ENCODE data around the gene PURA. TPM values are rescaled to one million over a fixed set of nuclear protein-coding genes. Genes with fewer than 3 reads are reported as not detected.

PURA gene
- total and polyA plus RNA-seq, 2 of the 13 experiments (the other 11 are each of a cell fraction or from before 2014, with no cell fraction given), result 2.0 to 5.0 TPM

GRCh38 chr5:140106101-140106500 is 7.8 kb upstream of the PURA start:
- ATAC-seq, result no peak
- Histone ChIP-seq H4K20me1 (ENCODE audit: insufficient read depth, low read length) (no peaks in the 10 kb centered on the region; the same call in 1 of the 2 replicates), H3K4me1 (ENCODE audit: insufficient read depth, low read length) (peaks cover 32% of the 10 kb centered on the region), H2AFZ (ENCODE audit: low read length) (no peak overlapping the region), H3K27ac (ENCODE audit: extremely low read length, insufficient read depth, low read length) (no peak overlapping the region), H3K79me2 (ENCODE audit: insufficient read depth, low read length) (peaks cover 27% of the 10 kb centered on the region), H3K27me3 (ENCODE audit: control insufficient read depth in 1 of 2, insufficient read depth in 2 of 2, low read length in 2 of 2) (no peaks in the 10 kb centered on the region; a peak in 1 of 5 replicates), H3K4me2 (ENCODE audit: low read depth, low read length) (peak overlapping the region; percentile 90; the same call in 1 of the 2 replicates), H3K36me3 (replicated peaks in 1 of 2; ENCODE audit: control insufficient read depth in 1 of 2, insufficient read depth in 2 of 2, low read length in 2 of 2) (no peaks in the 10 kb centered on the region), H3K9me3 (ENCODE audit: low read length) (no peaks in the 10 kb centered on the region), H3K4me3 (replicated peaks in 1 of 3; ENCODE audit: insufficient read depth in 1 of 3, low read depth in 2 of 3, low read length in 3 of 3) (no peak overlapping the region), H3K9ac (ENCODE audit: insufficient read depth, low read depth, low read length) (no peak overlapping the region)
- no TSS peak for BruUV-seq (replicated peaks)
- WGBS (ENCODE audit: low lambda C conversion rate), result 39% methylated on average over 5 of the region's 5 CpGs
- no peak for FAIRE-seq
- TF ChIP-seq HHEX (CRISPR knock-in tag; IDR thresholded peaks at IDR 0.05) (no peak), ZKSCAN5 (CRISPR knock-in tag; IDR thresholded peaks at IDR 0.05) (0 out of 2 replicates have a peak, but pooled peaks have one; percentile 27), FOXP1 (IDR thresholded peaks at IDR 0.05) (no peak), FOXP1 (CRISPR knock-in tag; IDR thresholded peaks at IDR 0.05) (0 out of 2 replicates have a peak, but pooled peaks have one; percentile 9), CEBPG (CRISPR knock-in tag; IDR thresholded peaks at IDR 0.05) (0 out of 2 replicates have a peak, but pooled peaks have one; percentile 34), ZNF670 (CRISPR knock-in tag; IDR thresholded peaks at IDR 0.05; ENCODE audit: borderline replicate concordance) (no peak), CEBPB (IDR thresholded peaks at IDR 0.05; ENCODE audit: borderline replicate concordance, low read depth, low read length) (peak; percentile 92), ATM (IDR thresholded peaks at IDR 0.05; ENCODE audit: borderline replicate concordance) (no peak), ZC3H4 (CRISPR knock-in tag; IDR thresholded peaks at IDR 0.05; ENCODE audit: borderline replicate concordance) (no peak), GTF2F1 (IDR thresholded peaks at IDR 0.05; ENCODE audit: low read length) (no peak)
- TF ChIP-seq, protein P1, sequence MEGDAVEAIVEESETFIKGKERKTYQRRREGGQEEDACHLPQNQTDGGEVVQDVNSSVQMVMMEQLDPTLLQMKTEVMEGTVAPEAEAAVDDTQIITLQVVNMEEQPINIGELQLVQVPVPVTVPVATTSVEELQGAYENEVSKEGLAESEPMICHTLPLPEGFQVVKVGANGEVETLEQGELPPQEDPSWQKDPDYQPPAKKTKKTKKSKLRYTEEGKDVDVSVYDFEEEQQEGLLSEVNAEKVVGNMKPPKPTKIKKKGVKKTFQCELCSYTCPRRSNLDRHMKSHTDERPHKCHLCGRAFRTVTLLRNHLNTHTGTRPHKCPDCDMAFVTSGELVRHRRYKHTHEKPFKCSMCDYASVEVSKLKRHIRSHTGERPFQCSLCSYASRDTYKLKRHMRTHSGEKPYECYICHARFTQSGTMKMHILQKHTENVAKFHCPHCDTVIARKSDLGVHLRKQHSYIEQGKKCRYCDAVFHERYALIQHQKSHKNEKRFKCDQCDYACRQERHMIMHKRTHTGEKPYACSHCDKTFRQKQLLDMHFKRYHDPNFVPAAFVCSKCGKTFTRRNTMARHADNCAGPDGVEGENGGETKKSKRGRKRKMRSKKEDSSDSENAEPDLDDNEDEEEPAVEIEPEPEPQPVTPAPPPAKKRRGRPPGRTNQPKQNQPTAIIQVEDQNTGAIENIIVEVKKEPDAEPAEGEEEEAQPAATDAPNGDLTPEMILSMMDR (CRISPR knock-in tag; IDR thresholded peaks at IDR 0.05), result 0 out of 2 replicates have a peak, but pooled peaks have one; percentile 7
- intact Hi-C loops (cut with micrococcal nuclease; ENCODE audit: unreplicated experiment), result loop anchor here (5.0 kb wide), 1 partner anchor 36 kb away; no protein-coding TSS in a partner anchor
- CTCF ChIA-PET (ENCODE audit: low intra/inter-chr PET ratio, low total read pairs), result no interaction called here
- DNase-seq (ENCODE audit: low spot score), result no peak
- POLR2A ChIA-PET, result interaction anchor here (1.4 kb wide), 1 partner anchor 10 kb away, joined by 6 read pairs; no protein-coding TSS in a partner anchor
- in situ Hi-C loops (cut with HindIII; ENCODE audit: extremely low pct_ligation_motif_present, low pct_unique_long_range_greater_than_20kb), result no loop called here
